H9 (cell line): ENCODE results near the gene WIZ. TPM values are rescaled to one million over a fixed set of nuclear protein-coding genes. Genes with fewer than 3 reads are reported as not detected.
A peak's percentile ranks its signal among the peaks of the same experiment; 100 is the strongest.

Experiments
- DNase-seq: peaks from one replicate; pipeline ENCODE4 v3.0.0-alpha.2; 2017
- H2AFZ ChIP-seq: one replicate; pipeline ENCODE4 v1.6.1; 2013; ENCODE audit warnings: mild to moderate bottlenecking, low read length, control low read depth, moderate library complexity
- H2AK5ac ChIP-seq: 2 replicates; pipeline ENCODE4 v1.6.1; 2013; ENCODE audit warnings: low read length, control low read depth, mixed read lengths; ENCODE audit not compliant: insufficient read length
- H2BK120ac ChIP-seq: one replicate; pipeline ENCODE4 v1.6.1; 2013; ENCODE audit warnings: low read depth, mild to moderate bottlenecking, low read length, control low read depth, inconsistent platforms; ENCODE audit not compliant: poor library complexity, severe bottlenecking
- H2BK12ac ChIP-seq: 2 replicates; pipeline ENCODE4 v1.6.1; 2013; ENCODE audit warnings: low read length, control low read depth, mixed read lengths, low read depth; ENCODE audit not compliant: insufficient read length
- H2BK15ac ChIP-seq: 2 replicates; pipeline ENCODE4 v1.6.1; 2013; ENCODE audit warnings: low read depth, low read length, control low read depth
- H2BK20ac ChIP-seq: one replicate; pipeline ENCODE4 v1.6.1; 2013; ENCODE audit warnings: low read depth, mild to moderate bottlenecking, low read length, control low read depth, inconsistent platforms; ENCODE audit not compliant: poor library complexity, severe bottlenecking
- H2BK5ac ChIP-seq: 2 replicates; pipeline ENCODE4 v1.6.1; 2013; ENCODE audit warnings: low read length, control low read depth, mixed read lengths; ENCODE audit not compliant: insufficient read length
- H3K14ac ChIP-seq: 2 replicates; pipeline ENCODE4 v1.6.1; 2013; ENCODE audit warnings: low read length, control low read depth; ENCODE audit not compliant: insufficient read depth
- H3K18ac ChIP-seq: 2 replicates; pipeline ENCODE4 v1.6.1; 2013; ENCODE audit warnings: low read depth, mild to moderate bottlenecking, mixed read lengths, low read length, control low read depth; ENCODE audit not compliant: insufficient read length
- H3K23ac ChIP-seq: 2 replicates; pipeline ENCODE4 v1.6.1; 2013; ENCODE audit warnings: low read length, control low read depth, mixed read lengths, low read depth; ENCODE audit not compliant: insufficient read length
- H3K23me2 ChIP-seq: 2 replicates; pipeline ENCODE4 v1.6.1; 2013; ENCODE audit warnings: low read depth, mild to moderate bottlenecking, mixed read lengths, low read length, control low read depth; ENCODE audit not compliant: insufficient read length, poor library complexity, severe bottlenecking
- H3K27ac ChIP-seq: 2 replicates; pipeline ENCODE4 v1.5.1; 2013; ENCODE audit warnings: low read length, control low read depth, mixed read lengths, low read depth; ENCODE audit not compliant: insufficient read length
- H3K27me3 ChIP-seq: 2 replicates; pipeline ENCODE4 v1.6.1; 2013; ENCODE audit warnings: low read length, control low read depth, inconsistent platforms; ENCODE audit not compliant: insufficient read depth
- H3K4ac ChIP-seq: 2 replicates; pipeline ENCODE4 v1.6.1; 2013; ENCODE audit warnings: low read depth, mild to moderate bottlenecking, control low read depth, inconsistent platforms, low read length, moderate library complexity
- H3K4me1 ChIP-seq: 2 replicates; pipeline ENCODE4 v1.6.1; 2013; ENCODE audit warnings: low read length, control low read depth, inconsistent platforms; ENCODE audit not compliant: insufficient read depth
- H3K4me2 ChIP-seq: 2 replicates; pipeline ENCODE4 v1.6.1; 2013; ENCODE audit warnings: low read length, control low read depth, mixed read lengths; ENCODE audit not compliant: insufficient read length, insufficient read depth
- H3K56ac ChIP-seq: 2 replicates; pipeline ENCODE4 v1.6.1; 2013; ENCODE audit warnings: low read depth, mild to moderate bottlenecking, mixed read lengths, low read length, control low read depth; ENCODE audit not compliant: insufficient read length
- H3K79me1 ChIP-seq: 2 replicates; pipeline ENCODE4 v1.6.1; 2013; ENCODE audit warnings: low read depth, mild to moderate bottlenecking, moderate library complexity, low read length, control low read depth, inconsistent platforms; ENCODE audit not compliant: insufficient read depth, poor library complexity, severe bottlenecking
- H3K79me2 ChIP-seq: 2 replicates; pipeline ENCODE4 v1.6.1; 2013; ENCODE audit warnings: low read length, control low read depth, inconsistent platforms; ENCODE audit not compliant: insufficient read depth
- H3K9ac ChIP-seq: 2 replicates; pipeline ENCODE4 v1.6.1; 2013; ENCODE audit warnings: low read length, control low read depth, mixed read lengths; ENCODE audit not compliant: insufficient read length; ENCODE audit errors: extremely low read depth
- H3K9me3 ChIP-seq: one replicate; pipeline ENCODE4 v1.6.1; 2013; ENCODE audit warnings: low read depth, low read length, inconsistent platforms; ENCODE audit not compliant: control insufficient read depth
- H3T11ph ChIP-seq: one replicate; pipeline ENCODE4 v1.6.1; 2013; ENCODE audit warnings: mild to moderate bottlenecking, low read length, control low read depth, inconsistent platforms
- H4K20me1 ChIP-seq: one replicate; pipeline ENCODE4 v1.6.1; 2013; ENCODE audit not compliant: control insufficient read depth, insufficient read length, insufficient read depth
- H4K5ac ChIP-seq: 2 replicates; pipeline ENCODE4 v1.6.1; 2013; ENCODE audit warnings: low read depth, mild to moderate bottlenecking, mixed read lengths, low read length, control low read depth; ENCODE audit not compliant: insufficient read length
- H4K8ac ChIP-seq: replicated peaks from 2 replicates; pipeline ENCODE4 v1.6.1; 2013; ENCODE audit warnings: low read length, control low read depth, mixed read lengths, low read depth; ENCODE audit not compliant: insufficient read length
- H4K91ac ChIP-seq: 2 replicates; pipeline ENCODE4 v1.6.1; 2013; ENCODE audit warnings: low read depth, mild to moderate bottlenecking, moderate library complexity, mixed read lengths, low read length, control low read depth; ENCODE audit not compliant: insufficient read length
- H3K27ac Mint-ChIP-seq, 3 experiments: 2 replicates in 2 of 3; 3 replicates in 1 of 3; pipeline ENCODE4 v1.8.0; 2020 to 2021; ENCODE audit warnings: mixed read lengths in 3 of 3, mild to moderate bottlenecking in 1 of 3, moderate library complexity in 1 of 3
- H3K27me3 Mint-ChIP-seq: 2 replicates; pipeline ENCODE4 v1.8.0; 2021; ENCODE audit warnings: low read depth, mild to moderate bottlenecking, moderate library complexity, mixed read lengths
- H3K36me3 Mint-ChIP-seq, 3 experiments: 2 replicates in 2 of 3; 3 replicates in 1 of 3; pipeline ENCODE4 v1.8.0; 2020 to 2021; ENCODE audit warnings: low read depth in 3 of 3, mixed read lengths in 3 of 3; ENCODE audit not compliant: insufficient read depth in 1 of 3
- H3K4me1 Mint-ChIP-seq, 2 experiments: 2 replicates each; pipeline ENCODE4 v1.8.0; 2020; ENCODE audit warnings: mixed read lengths in 2 of 2
- H3K4me3 Mint-ChIP-seq, 2 experiments: 2 replicates in 1 of 2; 3 replicates in 1 of 2; pipeline ENCODE4 v1.8.0; 2020 to 2021; ENCODE audit warnings: mild to moderate bottlenecking in 2 of 2, mixed read lengths in 2 of 2, moderate library complexity in 1 of 2
- H3K9me3 Mint-ChIP-seq, 2 experiments: 2 replicates in 1 of 2; 3 replicates in 1 of 2; pipeline ENCODE4 v1.8.0; 2020; ENCODE audit warnings: mild to moderate bottlenecking in 2 of 2, mixed read lengths in 2 of 2, moderate library complexity in 1 of 2
- WGBS: extraction: QIAGEN DNeasy Blood & Tissue Kit; methylation state at CpG from one replicate; pipeline ENCODE4 v1.1.7; 2013; ENCODE audit warnings: missing lambda C conversion rate, low lambda C conversion rate, mixed read lengths; ENCODE audit not compliant: insufficient read length; ENCODE audit errors: extremely low coverage; 5-methylcytosine and 5-hydroxymethylcytosine counted together
- total RNA-seq: library from RNA; stranded (reverse); gene quantifications from 2 replicates; pipeline ENCODE4 v1.2.1, GENCODE V29; 2021
- TF ChIP-seq, protein P1 (sequence below): fragments of 200-600 bp; sonication (generic); conservative IDR thresholded peaks from 3 replicates; pipeline ENCODE4 v1.8.0; 2021; ENCODE audit warnings: antibody characterized with exemption, mild to moderate bottlenecking

WIZ gene
- total RNA-seq, 1 experiment from 2014 or later = 33.3 TPM

DNA sequence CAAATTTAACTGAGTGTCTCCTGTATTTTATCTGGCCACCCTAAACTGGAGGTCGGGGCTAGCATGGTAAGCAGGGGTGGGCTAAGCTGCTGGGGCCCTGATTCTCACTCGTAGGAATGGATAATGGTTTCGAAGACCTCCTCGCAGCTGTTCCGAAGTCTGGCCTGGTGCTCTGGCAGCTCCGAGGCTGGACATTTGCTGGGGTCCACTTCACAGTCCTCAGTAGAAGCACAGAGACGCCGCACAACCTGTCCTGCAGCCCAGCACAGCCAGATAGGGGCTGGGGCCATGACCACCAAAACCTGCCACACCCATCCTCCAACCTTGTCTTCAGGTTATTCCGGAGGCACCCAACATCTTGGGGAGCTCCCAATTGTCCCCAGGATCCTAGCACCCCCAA, 6.2 kb upstream of the WIZ start:
- H4K91ac ChIP-seq = no peak overlapping the region
- no peak overlapping the region for H3K27ac ChIP-seq
- H3K27me3 ChIP-seq = peaks cover 14% of the 10 kb centered on the region; the same call in 1 of the 2 replicates
- DNase-seq = no peak
- no peak overlapping the region for H2BK120ac ChIP-seq
- H3K9me3 Mint-ChIP-seq = no peaks in the 10 kb centered on the region; a peak in 4 of 5 replicates
- H3K4ac ChIP-seq = no peak overlapping the region
- peaks cover 7 to 21% of the 10 kb centered on the region in 2 experiments for H3K4me1 Mint-ChIP-seq
- no peaks in the 10 kb centered on the region for H3K9me3 ChIP-seq
- no peak overlapping the region for H3K23ac ChIP-seq
- H3K27me3 Mint-ChIP-seq = peaks cover 81% of the 10 kb centered on the region
- H2BK5ac ChIP-seq = no peak overlapping the region
- H3K79me1 ChIP-seq = no peaks in the 10 kb centered on the region
- H2AFZ ChIP-seq = no peak overlapping the region
- no peak overlapping the region for H2BK20ac ChIP-seq
- H3K36me3 Mint-ChIP-seq = no peaks in the 10 kb centered on the region
- peak overlapping the region in 1 of 2 experiments; percentile 72; a peak in 3 of 5 replicates for H3K4me3 Mint-ChIP-seq
- no peak overlapping the region for H4K5ac ChIP-seq
- no peak overlapping the region for H3K56ac ChIP-seq
- peak overlapping the region; percentile 39 for H3K4me2 ChIP-seq
- H4K8ac ChIP-seq = no peak overlapping the region
- peaks cover 19% of the 10 kb centered on the region for H3K23me2 ChIP-seq
- H3K9ac ChIP-seq = no peak overlapping the region
- H3K27ac Mint-ChIP-seq = no peak overlapping the region
- no peaks in the 10 kb centered on the region for H4K20me1 ChIP-seq
- no peak overlapping the region for H3K18ac ChIP-seq
- no peaks in the 10 kb centered on the region for H3K4me1 ChIP-seq
- H3K79me2 ChIP-seq = no peaks in the 10 kb centered on the region
- H2BK15ac ChIP-seq = no peak overlapping the region
- no peak overlapping the region for H3K14ac ChIP-seq
- TF ChIP-seq, protein P1, sequence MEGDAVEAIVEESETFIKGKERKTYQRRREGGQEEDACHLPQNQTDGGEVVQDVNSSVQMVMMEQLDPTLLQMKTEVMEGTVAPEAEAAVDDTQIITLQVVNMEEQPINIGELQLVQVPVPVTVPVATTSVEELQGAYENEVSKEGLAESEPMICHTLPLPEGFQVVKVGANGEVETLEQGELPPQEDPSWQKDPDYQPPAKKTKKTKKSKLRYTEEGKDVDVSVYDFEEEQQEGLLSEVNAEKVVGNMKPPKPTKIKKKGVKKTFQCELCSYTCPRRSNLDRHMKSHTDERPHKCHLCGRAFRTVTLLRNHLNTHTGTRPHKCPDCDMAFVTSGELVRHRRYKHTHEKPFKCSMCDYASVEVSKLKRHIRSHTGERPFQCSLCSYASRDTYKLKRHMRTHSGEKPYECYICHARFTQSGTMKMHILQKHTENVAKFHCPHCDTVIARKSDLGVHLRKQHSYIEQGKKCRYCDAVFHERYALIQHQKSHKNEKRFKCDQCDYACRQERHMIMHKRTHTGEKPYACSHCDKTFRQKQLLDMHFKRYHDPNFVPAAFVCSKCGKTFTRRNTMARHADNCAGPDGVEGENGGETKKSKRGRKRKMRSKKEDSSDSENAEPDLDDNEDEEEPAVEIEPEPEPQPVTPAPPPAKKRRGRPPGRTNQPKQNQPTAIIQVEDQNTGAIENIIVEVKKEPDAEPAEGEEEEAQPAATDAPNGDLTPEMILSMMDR = no peak
- H3T11ph ChIP-seq = no peak overlapping the region
- no peak overlapping the region for H2AK5ac ChIP-seq
- no peak overlapping the region for H2BK12ac ChIP-seq
- WGBS = no CpG with 5 or more reads among the region's 9 CpGs
